OCI-LY3 (cell line): ENCODE data around the gene RFX6.

Experiments
- EZH2phosphoT487 ChIP-seq: fragments of 200-600 bp; shearing (Covaris generic); IDR thresholded peaks from 2 replicates; pipeline ENCODE4 v1.6.1; 2018; ENCODE audit warnings: antibody characterized with exemption, mixed run types, low read depth
- TF ChIP-seq, protein P1 (sequence below): fragments of 200-600, 300-600 bp; sonication (generic); IDR thresholded peaks from 2 replicates; pipeline ENCODE4 v1.5.1; 2014; ENCODE audit warnings: antibody characterized with exemption, low read length, low read depth

DNA sequence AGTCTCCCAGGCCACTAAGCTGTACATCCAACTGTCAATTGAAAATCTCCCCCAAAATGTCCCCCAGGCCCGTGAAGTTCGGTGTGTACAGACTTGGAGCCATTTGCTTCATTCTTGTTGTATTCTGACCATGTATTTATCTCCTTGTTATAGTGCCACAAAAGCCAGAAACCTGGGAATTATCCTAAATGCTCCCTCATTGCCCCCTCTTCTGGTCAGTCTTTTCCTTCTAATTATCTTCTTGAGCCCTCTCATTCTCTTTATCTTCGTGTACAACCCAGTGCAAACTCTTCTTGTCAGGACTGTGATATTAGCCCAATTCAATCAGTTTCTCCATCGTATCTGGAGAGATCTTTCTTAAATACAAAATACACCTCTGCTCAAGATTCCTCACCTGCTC lies 64.7 kb downstream of the RFX6 start:
- TF ChIP-seq, protein P1, sequence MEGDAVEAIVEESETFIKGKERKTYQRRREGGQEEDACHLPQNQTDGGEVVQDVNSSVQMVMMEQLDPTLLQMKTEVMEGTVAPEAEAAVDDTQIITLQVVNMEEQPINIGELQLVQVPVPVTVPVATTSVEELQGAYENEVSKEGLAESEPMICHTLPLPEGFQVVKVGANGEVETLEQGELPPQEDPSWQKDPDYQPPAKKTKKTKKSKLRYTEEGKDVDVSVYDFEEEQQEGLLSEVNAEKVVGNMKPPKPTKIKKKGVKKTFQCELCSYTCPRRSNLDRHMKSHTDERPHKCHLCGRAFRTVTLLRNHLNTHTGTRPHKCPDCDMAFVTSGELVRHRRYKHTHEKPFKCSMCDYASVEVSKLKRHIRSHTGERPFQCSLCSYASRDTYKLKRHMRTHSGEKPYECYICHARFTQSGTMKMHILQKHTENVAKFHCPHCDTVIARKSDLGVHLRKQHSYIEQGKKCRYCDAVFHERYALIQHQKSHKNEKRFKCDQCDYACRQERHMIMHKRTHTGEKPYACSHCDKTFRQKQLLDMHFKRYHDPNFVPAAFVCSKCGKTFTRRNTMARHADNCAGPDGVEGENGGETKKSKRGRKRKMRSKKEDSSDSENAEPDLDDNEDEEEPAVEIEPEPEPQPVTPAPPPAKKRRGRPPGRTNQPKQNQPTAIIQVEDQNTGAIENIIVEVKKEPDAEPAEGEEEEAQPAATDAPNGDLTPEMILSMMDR = no peak
- no peak for TF ChIP-seq EZH2phosphoT487
